Smooth muscle cell of the pulmonary artery (primary cell): Measurements from ENCODE around the gene PRKCB. TPM values are rescaled to one million over a fixed set of nuclear protein-coding genes. Genes with fewer than 3 reads are reported as not detected.

ENCODE experiments used
- total RNA-seq: library from RNA; depleted of rRNA; stranded (reverse); fragments of >200 nt; gene quantifications from 2 replicates; pipeline ENCODE4 v1.2.3, GENCODE V29; 2014

Gene PRKCB
- total RNA-seq: 0.07 TPM in 1 of 2 replicates, not detected in the other

GRCh38 chr16:23835390-23836077, at the start of gene PRKCB:
PRKCB (plus strand) TSS chr16:23835983.

GRCh38 chr16:24255456-24256371, 419.9 kb downstream of the PRKCB start, which contains the start of gene CACNG3:
CACNG3 (plus strand) TSS chr16:24256335; CDS start chr16:24256755, 420 bp downstream.

Other genes starting within 250 kb of the PRKCB start
- 71.2 and 76.4 TPM in 2 replicates for gene NDUFAB1, start 239.7 kb upstream of the PRKCB start, total RNA-seq
- gene PALB2, start 194.7 kb upstream of the PRKCB start, total RNA-seq: 6.3 and 8.3 TPM in 2 replicates
- 52.8 and 54.6 TPM in 2 replicates for gene DCTN5, start 194.5 kb upstream of the PRKCB start, total RNA-seq
- gene PLK1, start 157.1 kb upstream of the PRKCB start, total RNA-seq: 3.7 and 9.8 TPM in 2 replicates
- not detected in 2 replicates for gene ERN2, start 122.8 kb upstream of the PRKCB start, total RNA-seq
- not detected in 2 replicates for gene CHP2, start 81.0 kb upstream of the PRKCB start, total RNA-seq